GM12892 (cell line): ENCODE measurements around the gene ERVFRD-1.

Source experiments
- POLR2A ChIP-seq: IDR thresholded peaks from 2 replicates; pipeline ENCODE4 v1.6.1; 2011; ENCODE audit warnings: low read depth, low read length, control low read depth
- POLR2AphosphoS5 ChIP-seq: IDR thresholded peaks from 2 replicates; pipeline ENCODE4 v1.6.1; 2011; ENCODE audit warnings: low read depth, low read length, control low read depth
- TAF1 ChIP-seq: IDR thresholded peaks from 2 replicates; pipeline ENCODE4 v1.6.1; 2011; ENCODE audit warnings: low read depth, mild to moderate bottlenecking, control low read depth, low read length, borderline replicate concordance

GRCh38 chr6:11153447-11153846 is 41.9 kb upstream of the ERVFRD-1 start:
- TF ChIP-seq TAF1 = no peak
- no peak for TF ChIP-seq POLR2AphosphoS5
- TF ChIP-seq POLR2A = no peak
